Duodenal mucosa (tissue), 2 donors: Measurements from ENCODE around the gene EFR3B.
"Not testable (repeated sequence)": the region's sequence is repeated elsewhere in the genome, so short reads cannot be mapped to it uniquely, and the experiment has no call there.

ENCODE experiments used
- H3K27ac ChIP-seq: one replicate; pipeline ENCODE4 v1.7.0; 2013; ENCODE audit warnings: low read depth, low read length
- H3K27me3 ChIP-seq, 2 donors: one replicate each; pipeline ENCODE4 v1.7.0; 2013; ENCODE audit warnings: low read length in 2 of 2, control low read depth in 1 of 2; ENCODE audit not compliant: insufficient read depth in 2 of 2, control insufficient read depth in 1 of 2
- H3K36me3 ChIP-seq, 2 donors: one replicate each; pipeline ENCODE4 v1.7.0; 2013; ENCODE audit warnings: low read length in 2 of 2, control low read depth in 1 of 2; ENCODE audit not compliant: insufficient read depth in 2 of 2, control insufficient read depth in 1 of 2
- H3K4me1 ChIP-seq, 2 donors: one replicate each; pipeline ENCODE4 v1.7.0; 2013; ENCODE audit warnings: low read length in 2 of 2, control low read depth in 1 of 2; ENCODE audit not compliant: insufficient read depth in 2 of 2, control insufficient read depth in 1 of 2
- H3K4me3 ChIP-seq, 2 donors: one replicate each; pipeline ENCODE4 v1.7.0; 2013; ENCODE audit warnings: low read length in 2 of 2, low read depth in 1 of 2
- H3K9ac ChIP-seq, 2 donors: one replicate each; pipeline ENCODE4 v1.7.0; 2013; ENCODE audit warnings: low read length in 2 of 2, low read depth in 1 of 2
- H3K9me3 ChIP-seq, 2 donors: one replicate each; pipeline ENCODE4 v1.7.0; 2013; ENCODE audit warnings: low read length in 2 of 2, control low read depth in 1 of 2; ENCODE audit not compliant: control insufficient read depth in 1 of 2

Gene EFR3B

GRCh38 chr2:25159949-25160348 lies 118.1 kb downstream of the EFR3B start:
- H3K27me3 ChIP-seq, result peaks cover 0 to 8% of the 10 kb centered on the region in 2 donors
- no peak overlapping the region for H3K9ac ChIP-seq
- H3K27ac ChIP-seq, result no peak overlapping the region
- H3K4me3 ChIP-seq, result no peak overlapping the region
- no peaks in the 10 kb centered on the region for H3K4me1 ChIP-seq
- H3K36me3 ChIP-seq, result no peaks in the 10 kb centered on the region
- no peaks in the 10 kb centered on the region for H3K9me3 ChIP-seq

GRCh38 chr2:25160376-25160775 lies 118.5 kb downstream of the EFR3B start:
- H3K9me3 ChIP-seq, result no peaks in the 10 kb centered on the region
- no peak overlapping the region for H3K27ac ChIP-seq
- peak overlapping the region in 1 of 2 donors; percentile 57 for H3K4me3 ChIP-seq
- H3K27me3 ChIP-seq, result peaks cover 0 to 8% of the 10 kb centered on the region in 2 donors
- H3K36me3 ChIP-seq, result no peaks in the 10 kb centered on the region
- H3K9ac ChIP-seq, result no peak overlapping the region
- H3K4me1 ChIP-seq, result no peaks in the 10 kb centered on the region

GRCh38 chr2:25161055-25161781 lies 119.3 kb downstream of the EFR3B start:
- Histone ChIP-seq H3K27ac (peak overlapping the region; percentile 32), H3K9me3 (no peaks in the 10 kb centered on the region)

GRCh38 chr2:25162061-25162460 lies 120.2 kb downstream of the EFR3B start:
- not testable (repeated sequence) for H3K4me1 ChIP-seq, H3K9me3 ChIP-seq, H3K9ac ChIP-seq, H3K27ac ChIP-seq, H3K36me3 ChIP-seq
- H3K27me3 ChIP-seq, result peaks cover 10 to 19% of the 10 kb centered on the region in 2 donors
- peak overlapping the region; percentile 57 to 66 for H3K4me3 ChIP-seq

More at GRCh38 chr2:25161055-25161781, 119.3 kb downstream of the EFR3B start:
- Histone ChIP-seq H3K27me3 (peaks cover 2 to 11% of the 10 kb centered on the region in 2 donors), H3K36me3 (no peaks in the 10 kb centered on the region), H3K9ac (no peak overlapping the region), H3K4me1 (no peaks in the 10 kb centered on the region), H3K4me3 (peak overlapping the region; percentile 57 to 66)

- Histone ChIP-seq H3K27ac (no peak overlapping the region), H3K36me3 (no peaks in the 10 kb centered on the region), H3K9ac (no peak overlapping the region), H3K27me3 (peaks cover 32 to 41% of the 10 kb centered on the region in 2 donors), H3K4me3 (no peak overlapping the region), H3K9me3 (no peaks in the 10 kb centered on the region), H3K4me1 (peaks cover 0 to 5% of the 10 kb centered on the region in 2 donors)
Measured at GRCh38 chr2:25164561-25164960, 122.7 kb downstream of the EFR3B start.

GRCh38 chr2:25165992-25166875 lies 124.4 kb downstream of the EFR3B start:
- Histone ChIP-seq H3K4me1 (peaks cover 0 to 5% of the 10 kb centered on the region in 2 donors), H3K9me3 (no peaks in the 10 kb centered on the region), H3K27me3 (peaks cover 36 to 45% of the 10 kb centered on the region in 2 donors), H3K36me3 (no peaks in the 10 kb centered on the region), H3K27ac (no peak overlapping the region), H3K4me3 (no peak overlapping the region), H3K9ac (no peak overlapping the region)

- Histone ChIP-seq H3K4me3 (peak within 1 kb of the TSS; percentile 58 to 62), H3K9ac (no peak within 1 kb of the TSS), H3K9me3 (no peaks in the 10 kb centered on the region), H3K4me1 (peaks cover 0 to 5% of the 10 kb centered on the region in 2 donors), H3K27ac (no peak within 1 kb of the TSS), H3K36me3 (no peaks in the 10 kb centered on the region), H3K27me3 (peaks cover 36 to 45% of the 10 kb centered on the region in 2 donors)
Measured at GRCh38 chr2:25168256-25169072, 126.6 kb downstream of the EFR3B start, which contains the start of gene POMC. TSS of gene POMC (minus strand) at chr2:25168580. CDS start at chr2:25164772, 3,808 bp downstream.

GRCh38 chr2:25169073-25169470 lies 127.2 kb downstream of the EFR3B start:
- no peaks in the 10 kb centered on the region for H3K9me3 ChIP-seq
- H3K27ac ChIP-seq, result no peak overlapping the region
- peaks cover 0 to 5% of the 10 kb centered on the region in 2 donors for H3K4me1 ChIP-seq
- H3K27me3 ChIP-seq, result peaks cover 37 to 42% of the 10 kb centered on the region in 2 donors
- no peak overlapping the region for H3K4me3 ChIP-seq
- H3K36me3 ChIP-seq, result no peaks in the 10 kb centered on the region
- no peak overlapping the region for H3K9ac ChIP-seq

GRCh38 chr2:25170888-25171287 lies 129.0 kb downstream of the EFR3B start:
- no peaks in the 10 kb centered on the region for H3K36me3 ChIP-seq

More at GRCh38 chr2:25170888-25171287, 129.0 kb downstream of the EFR3B start:
- H3K27ac ChIP-seq, result no peak overlapping the region
- no peak overlapping the region for H3K4me3 ChIP-seq
- peaks cover 43 to 47% of the 10 kb centered on the region in 2 donors for H3K27me3 ChIP-seq
- no peaks in the 10 kb centered on the region for H3K9me3 ChIP-seq
- H3K4me1 ChIP-seq, result peaks cover 0 to 5% of the 10 kb centered on the region in 2 donors
- H3K9ac ChIP-seq, result no peak overlapping the region
